IgD-negative memory B cell (primary cell): ENCODE data around the gene CD93. TPM values are rescaled to one million over a fixed set of nuclear protein-coding genes. Genes with fewer than 3 reads are reported as not detected.

Experiments used
- H3K27ac Mint-ChIP-seq, 3 donors: one replicate each; pipeline ENCODE4 v1.8.0; 2020 to 2022; ENCODE audit warnings: mild to moderate bottlenecking in 3 of 3, mixed read lengths in 3 of 3, moderate library complexity in 1 of 3
- H3K27me3 Mint-ChIP-seq: one replicate; pipeline ENCODE4 v1.8.0; 2021; ENCODE audit warnings: mixed read lengths
- H3K36me3 Mint-ChIP-seq: one replicate; pipeline ENCODE4 v1.8.0; 2020; ENCODE audit warnings: mild to moderate bottlenecking, mixed read lengths
- H3K4me1 Mint-ChIP-seq, 3 donors: one replicate each; pipeline ENCODE4 v1.8.0; 2020 to 2022; ENCODE audit warnings: mixed read lengths in 3 of 3, mild to moderate bottlenecking in 1 of 3
- H3K4me3 Mint-ChIP-seq, 4 donors: one replicate each; pipeline ENCODE4 v1.8.0; 2020 to 2022; ENCODE audit warnings: mild to moderate bottlenecking in 4 of 4, mixed read lengths in 4 of 4, moderate library complexity in 3 of 4
- H3K9me3 Mint-ChIP-seq, 3 donors: one replicate each; pipeline ENCODE4 v1.8.0; 2020 to 2021; ENCODE audit warnings: mixed read lengths in 3 of 3, mild to moderate bottlenecking in 1 of 3
- polyA plus RNA-seq: library from polyadenylated mRNA; unstranded; fragments of 300-500 nt; fragmentation: Illumina TruSeq; gene quantifications from one replicate; pipeline ENCODE4 v1.2.3, GENCODE V29; 2021

The CD93 gene, protein sequence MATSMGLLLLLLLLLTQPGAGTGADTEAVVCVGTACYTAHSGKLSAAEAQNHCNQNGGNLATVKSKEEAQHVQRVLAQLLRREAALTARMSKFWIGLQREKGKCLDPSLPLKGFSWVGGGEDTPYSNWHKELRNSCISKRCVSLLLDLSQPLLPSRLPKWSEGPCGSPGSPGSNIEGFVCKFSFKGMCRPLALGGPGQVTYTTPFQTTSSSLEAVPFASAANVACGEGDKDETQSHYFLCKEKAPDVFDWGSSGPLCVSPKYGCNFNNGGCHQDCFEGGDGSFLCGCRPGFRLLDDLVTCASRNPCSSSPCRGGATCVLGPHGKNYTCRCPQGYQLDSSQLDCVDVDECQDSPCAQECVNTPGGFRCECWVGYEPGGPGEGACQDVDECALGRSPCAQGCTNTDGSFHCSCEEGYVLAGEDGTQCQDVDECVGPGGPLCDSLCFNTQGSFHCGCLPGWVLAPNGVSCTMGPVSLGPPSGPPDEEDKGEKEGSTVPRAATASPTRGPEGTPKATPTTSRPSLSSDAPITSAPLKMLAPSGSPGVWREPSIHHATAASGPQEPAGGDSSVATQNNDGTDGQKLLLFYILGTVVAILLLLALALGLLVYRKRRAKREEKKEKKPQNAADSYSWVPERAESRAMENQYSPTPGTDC
- polyA plus RNA-seq, result not detected

DNA sequence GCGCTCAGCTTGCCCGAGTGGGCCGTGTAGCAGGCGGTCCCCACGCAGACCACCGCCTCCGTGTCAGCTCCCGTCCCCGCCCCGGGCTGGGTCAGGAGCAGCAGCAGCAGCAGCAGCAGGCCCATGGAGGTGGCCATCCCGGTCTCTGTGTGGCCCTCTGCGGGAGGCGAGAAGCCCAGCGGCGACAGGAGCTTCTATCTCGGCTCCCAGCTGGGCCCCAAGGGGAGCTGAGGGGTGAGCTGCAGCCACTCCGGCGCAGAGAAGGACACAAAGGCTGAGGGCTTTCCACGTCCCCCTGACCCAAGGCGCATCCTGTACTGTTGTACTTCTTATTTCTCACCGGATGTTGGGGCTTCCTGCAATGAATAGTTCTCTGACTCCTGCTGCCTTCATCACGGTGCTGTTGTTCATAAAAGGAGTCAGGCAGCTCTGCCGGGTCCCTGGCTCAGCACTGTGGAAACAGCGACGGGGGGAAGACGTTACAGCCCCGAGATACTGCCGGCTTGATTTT lies at the start of gene CD93:
Gene CD93 (minus strand): TSS at position 269 of the 511 bp plus-strand sequence. CDS start 132 bp downstream, at position 137.
- Mint-ChIP-seq H3K27me3 (peaks cover 11% of the 10 kb centered on the region), H3K9me3 (no peaks in the 10 kb centered on the region), H3K36me3 (no peaks in the 10 kb centered on the region), H3K4me3 (peak within 1 kb of the TSS in 1 of 4 donors; percentile 63), H3K4me1 (no peaks in the 10 kb centered on the region), H3K27ac (no peak within 1 kb of the TSS)

DNA sequence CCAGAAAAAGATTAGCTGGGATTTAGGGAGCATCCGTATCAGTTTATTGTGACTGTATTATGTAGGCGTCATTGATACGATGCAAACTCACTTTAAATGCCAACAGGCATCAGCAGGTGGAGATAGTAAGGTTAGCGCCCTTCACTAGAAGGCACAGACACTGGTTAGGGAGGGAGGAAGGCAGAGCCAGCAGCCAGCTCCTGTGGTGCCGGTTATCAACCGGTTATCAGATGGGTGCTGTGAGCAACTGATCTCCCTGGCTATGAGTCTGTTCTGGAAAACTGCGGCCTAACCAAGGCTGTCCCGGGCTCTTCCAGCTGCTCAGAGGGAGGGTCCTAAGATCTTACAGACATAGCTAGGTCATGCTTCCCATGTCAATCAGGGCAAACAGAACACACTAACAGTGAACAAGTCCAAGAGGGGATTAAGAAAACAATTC lies 47.5 kb upstream of the CD93 start:
- no peak overlapping the region for H3K27ac Mint-ChIP-seq
- H3K27me3 Mint-ChIP-seq, result peaks cover 3% of the 10 kb centered on the region
- no peaks in the 10 kb centered on the region for H3K9me3 Mint-ChIP-seq
- H3K36me3 Mint-ChIP-seq, result no peaks in the 10 kb centered on the region
- H3K4me3 Mint-ChIP-seq, result no peak overlapping the region
- no peaks in the 10 kb centered on the region for H3K4me1 Mint-ChIP-seq

DNA sequence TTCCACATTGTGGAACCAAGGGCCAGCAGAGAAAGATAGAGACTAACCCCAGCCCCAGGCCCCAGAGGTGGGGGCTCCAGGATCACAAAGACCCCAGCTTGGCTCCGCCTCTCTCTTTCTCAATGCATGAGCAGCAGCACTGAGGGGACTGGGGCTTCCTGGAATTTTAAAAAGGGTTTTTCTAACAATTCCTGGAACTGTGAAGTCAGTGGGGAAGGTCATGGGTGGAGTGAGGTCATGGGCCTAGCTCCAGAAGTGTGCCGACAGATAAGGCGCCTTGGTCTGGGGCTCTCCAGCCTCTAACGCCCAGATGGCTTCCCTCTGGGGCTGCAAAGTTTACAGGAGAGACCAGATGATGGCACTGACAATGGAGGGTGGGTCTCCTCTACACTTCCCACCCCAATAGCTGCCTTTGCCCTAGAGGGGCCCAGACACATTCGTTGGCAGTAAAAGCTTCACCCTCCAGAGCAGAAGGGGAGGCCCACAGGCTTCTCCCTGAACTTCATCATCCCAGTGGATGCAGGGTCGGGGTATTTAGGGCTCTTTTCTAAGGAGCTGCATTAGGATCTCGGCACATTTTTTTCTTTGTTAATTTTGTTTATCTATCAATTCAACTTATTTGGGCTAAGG lies 46.9 kb upstream of the CD93 start:
- no peaks in the 10 kb centered on the region for H3K9me3 Mint-ChIP-seq
- no peak overlapping the region for H3K27ac Mint-ChIP-seq
- H3K27me3 Mint-ChIP-seq, result peaks cover 3% of the 10 kb centered on the region
- no peaks in the 10 kb centered on the region for H3K4me1 Mint-ChIP-seq
- H3K4me3 Mint-ChIP-seq, result no peak overlapping the region
- no peaks in the 10 kb centered on the region for H3K36me3 Mint-ChIP-seq

DNA sequence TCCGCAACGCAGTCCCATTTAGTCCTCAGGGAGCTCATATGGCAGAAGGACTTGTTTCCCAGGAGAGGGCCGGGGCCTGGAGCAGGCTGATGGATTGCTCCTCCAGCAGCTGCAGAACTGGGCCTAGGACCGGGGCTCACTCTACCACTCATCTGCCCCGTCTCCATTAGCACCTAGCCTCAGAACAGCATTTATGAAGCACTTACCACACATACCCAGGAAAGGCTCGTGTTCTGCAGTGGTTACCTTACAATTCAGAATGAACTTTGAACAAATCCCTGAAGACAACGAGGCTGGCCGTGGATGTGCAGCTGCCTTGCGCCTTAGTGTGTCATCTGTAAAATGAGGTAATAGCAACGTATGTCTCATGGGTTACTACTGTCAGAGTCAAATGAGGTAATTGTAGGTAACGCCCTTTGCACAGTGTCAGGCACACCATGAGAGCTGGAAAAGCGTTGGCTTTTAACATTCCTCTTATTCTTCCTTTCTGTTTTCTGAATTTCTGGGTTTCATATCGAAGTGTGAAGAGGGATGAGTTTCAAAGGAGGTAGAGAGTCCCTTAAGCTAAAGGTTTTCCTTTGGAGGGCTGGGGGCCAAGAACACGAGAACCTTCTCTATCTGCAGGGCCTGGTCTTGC lies 46.3 kb upstream of the CD93 start:
- no peak overlapping the region for H3K27ac Mint-ChIP-seq
- no peaks in the 10 kb centered on the region for H3K9me3 Mint-ChIP-seq
- no peak overlapping the region for H3K4me3 Mint-ChIP-seq
- no peaks in the 10 kb centered on the region for H3K4me1 Mint-ChIP-seq
- H3K36me3 Mint-ChIP-seq, result no peaks in the 10 kb centered on the region
- peaks cover 3% of the 10 kb centered on the region for H3K27me3 Mint-ChIP-seq

DNA sequence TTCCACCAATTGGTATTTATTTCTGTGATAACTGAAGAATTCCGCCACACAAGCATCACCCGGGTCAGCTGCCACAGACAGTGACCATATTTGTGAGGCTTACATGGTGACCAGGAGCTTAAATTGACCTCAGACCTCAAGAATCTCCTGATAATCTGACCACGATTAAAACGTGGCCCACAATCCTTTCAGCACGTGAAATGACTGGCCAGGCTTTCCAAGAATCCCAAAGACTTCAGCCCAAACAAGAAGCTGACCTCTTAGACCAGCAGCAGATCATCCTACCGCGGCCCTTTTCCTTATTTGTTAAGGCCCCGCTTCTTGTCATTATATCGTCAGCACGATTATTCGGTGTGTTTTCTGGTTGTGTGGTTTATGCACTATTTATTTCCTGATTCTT lies 45.6 kb upstream of the CD93 start:
- H3K36me3 Mint-ChIP-seq, result no peaks in the 10 kb centered on the region

DNA sequence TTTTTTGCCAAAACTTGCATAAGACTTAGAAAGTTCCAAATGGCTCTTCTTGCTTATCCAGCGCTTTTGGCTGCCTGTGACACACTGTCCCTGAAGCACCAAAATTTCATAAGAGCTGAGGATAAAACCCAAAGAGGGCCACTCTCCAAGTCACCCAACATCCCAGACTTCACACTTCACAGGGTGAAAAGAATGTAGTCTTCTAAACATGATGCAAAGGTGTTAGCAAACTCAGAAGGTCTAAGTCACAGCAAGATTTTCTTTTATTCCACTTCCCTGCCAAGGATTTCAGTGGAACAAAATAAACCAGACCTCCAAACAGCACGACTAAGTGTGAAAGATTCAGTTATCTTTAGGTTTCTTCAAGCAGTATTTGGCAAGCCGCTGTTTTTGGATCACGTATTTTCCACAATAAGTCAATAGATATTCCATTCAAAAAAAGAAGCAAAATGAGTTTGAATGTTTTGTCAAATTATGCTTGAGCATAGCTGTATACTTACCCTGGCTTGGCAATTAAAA lies 44.6 kb upstream of the CD93 start:
- no peaks in the 10 kb centered on the region for H3K9me3 Mint-ChIP-seq
- H3K27ac Mint-ChIP-seq, result no peak overlapping the region
- H3K4me1 Mint-ChIP-seq, result no peaks in the 10 kb centered on the region
- no peak overlapping the region for H3K4me3 Mint-ChIP-seq
- no peaks in the 10 kb centered on the region for H3K36me3 Mint-ChIP-seq
- peaks cover 3% of the 10 kb centered on the region for H3K27me3 Mint-ChIP-seq

More for the DNA sequence above, 45.6 kb upstream of the CD93 start:
- H3K9me3 Mint-ChIP-seq, result no peaks in the 10 kb centered on the region
- H3K4me3 Mint-ChIP-seq, result no peak overlapping the region
- no peak overlapping the region for H3K27ac Mint-ChIP-seq
- H3K4me1 Mint-ChIP-seq, result no peaks in the 10 kb centered on the region
- peaks cover 3% of the 10 kb centered on the region for H3K27me3 Mint-ChIP-seq

DNA sequence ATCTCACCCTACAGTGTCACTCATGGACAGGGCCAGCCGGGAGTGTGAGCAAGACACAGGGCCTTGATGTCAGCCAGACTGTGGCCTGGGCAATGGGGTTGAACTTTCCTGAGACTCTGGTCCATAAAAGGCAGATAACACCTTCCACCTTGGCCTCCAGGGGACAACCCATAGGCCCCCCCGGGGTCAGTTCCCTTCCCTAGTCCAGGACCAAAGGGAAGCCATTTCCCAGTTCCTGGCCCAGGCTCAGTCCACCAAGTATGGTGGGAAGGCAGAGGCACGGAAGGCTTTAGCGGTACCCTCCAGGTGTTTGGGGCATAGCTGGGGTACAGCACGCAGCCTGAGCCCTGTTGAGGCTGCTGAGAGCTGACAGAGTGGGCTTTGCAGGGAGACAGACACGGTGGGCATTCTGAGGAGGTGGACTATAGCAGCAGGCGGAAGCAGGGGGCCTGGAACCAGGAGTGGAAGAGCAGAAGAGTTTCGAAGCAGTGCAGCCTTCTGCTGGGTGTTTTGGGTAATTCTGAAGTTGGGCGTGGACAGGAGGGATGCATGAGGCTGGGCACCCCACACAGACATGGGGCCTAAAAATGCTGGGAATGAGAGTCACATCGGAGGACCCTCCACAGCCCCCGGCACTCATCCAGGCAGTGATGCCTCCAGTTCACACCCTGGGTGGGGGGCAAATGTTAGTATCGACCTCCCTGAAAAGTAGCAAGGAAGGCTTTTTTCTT lies 43.9 kb upstream of the CD93 start:
- no peaks in the 10 kb centered on the region for H3K36me3 Mint-ChIP-seq
- peak overlapping the region in 1 of 4 donors; percentile 82 for H3K4me3 Mint-ChIP-seq
- H3K27me3 Mint-ChIP-seq, result peaks cover 5% of the 10 kb centered on the region
- H3K27ac Mint-ChIP-seq, result no peak overlapping the region
- no peaks in the 10 kb centered on the region for H3K4me1 Mint-ChIP-seq
- no peaks in the 10 kb centered on the region for H3K9me3 Mint-ChIP-seq

DNA sequence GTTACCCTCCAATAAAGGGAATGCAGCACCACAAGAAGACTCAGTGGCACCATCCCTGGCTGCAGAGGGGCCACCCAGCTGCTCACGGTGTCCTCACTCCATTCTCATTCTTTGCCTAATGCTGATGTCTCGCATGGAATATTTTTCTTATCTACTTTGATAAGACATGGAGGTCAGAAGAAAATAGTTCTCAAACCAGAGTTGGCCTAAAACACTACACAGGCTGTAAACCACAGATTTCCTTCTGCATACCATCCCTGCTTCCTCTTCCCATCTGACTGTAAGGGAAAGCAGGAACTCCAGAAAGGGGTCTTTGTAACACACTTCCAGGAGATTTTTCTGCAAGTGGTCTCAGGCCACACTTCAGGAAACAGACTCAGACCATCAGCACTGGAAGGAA lies 43.1 kb upstream of the CD93 start:
- H3K36me3 Mint-ChIP-seq, result no peaks in the 10 kb centered on the region
- H3K4me3 Mint-ChIP-seq, result no peak overlapping the region
- no peaks in the 10 kb centered on the region for H3K4me1 Mint-ChIP-seq
- no peaks in the 10 kb centered on the region for H3K9me3 Mint-ChIP-seq
- no peak overlapping the region for H3K27ac Mint-ChIP-seq
- H3K27me3 Mint-ChIP-seq, result peaks cover 5% of the 10 kb centered on the region

DNA sequence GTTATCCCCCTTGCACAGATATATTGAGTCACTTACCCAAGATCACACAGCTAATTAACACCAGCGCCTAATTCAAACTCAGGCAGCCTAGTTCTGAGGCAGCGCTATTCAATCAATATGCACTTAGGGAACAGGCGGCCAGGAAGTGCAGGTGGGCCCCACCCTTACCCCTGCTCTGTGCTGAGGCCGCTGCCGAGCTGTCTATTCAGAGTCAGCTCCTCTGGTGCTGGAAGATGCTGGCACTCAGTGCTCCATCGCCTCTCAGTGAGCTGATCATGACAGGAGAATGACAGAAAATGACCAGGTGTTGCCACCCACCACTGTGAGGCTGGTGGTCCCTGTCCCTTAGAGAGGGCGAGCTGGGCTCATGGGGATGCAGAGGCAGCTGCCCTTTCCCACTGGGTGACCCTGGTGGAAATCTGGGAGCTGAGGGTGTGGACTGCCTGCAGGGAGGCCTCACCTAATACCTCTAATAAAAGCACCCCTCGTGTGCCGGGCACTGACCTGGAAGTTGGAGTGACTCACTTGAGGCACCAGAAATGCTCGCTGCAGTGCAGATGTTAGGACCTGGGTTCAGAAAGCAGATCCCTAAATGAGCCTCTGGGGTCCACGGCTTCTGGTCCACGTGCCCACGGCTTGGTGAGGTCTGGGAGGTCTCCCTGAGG lies 42.5 kb upstream of the CD93 start:
- Mint-ChIP-seq H3K27ac (no peak overlapping the region), H3K4me1 (no peaks in the 10 kb centered on the region), H3K27me3 (peaks cover 5% of the 10 kb centered on the region), H3K9me3 (no peaks in the 10 kb centered on the region), H3K36me3 (no peaks in the 10 kb centered on the region), H3K4me3 (no peak overlapping the region)

DNA sequence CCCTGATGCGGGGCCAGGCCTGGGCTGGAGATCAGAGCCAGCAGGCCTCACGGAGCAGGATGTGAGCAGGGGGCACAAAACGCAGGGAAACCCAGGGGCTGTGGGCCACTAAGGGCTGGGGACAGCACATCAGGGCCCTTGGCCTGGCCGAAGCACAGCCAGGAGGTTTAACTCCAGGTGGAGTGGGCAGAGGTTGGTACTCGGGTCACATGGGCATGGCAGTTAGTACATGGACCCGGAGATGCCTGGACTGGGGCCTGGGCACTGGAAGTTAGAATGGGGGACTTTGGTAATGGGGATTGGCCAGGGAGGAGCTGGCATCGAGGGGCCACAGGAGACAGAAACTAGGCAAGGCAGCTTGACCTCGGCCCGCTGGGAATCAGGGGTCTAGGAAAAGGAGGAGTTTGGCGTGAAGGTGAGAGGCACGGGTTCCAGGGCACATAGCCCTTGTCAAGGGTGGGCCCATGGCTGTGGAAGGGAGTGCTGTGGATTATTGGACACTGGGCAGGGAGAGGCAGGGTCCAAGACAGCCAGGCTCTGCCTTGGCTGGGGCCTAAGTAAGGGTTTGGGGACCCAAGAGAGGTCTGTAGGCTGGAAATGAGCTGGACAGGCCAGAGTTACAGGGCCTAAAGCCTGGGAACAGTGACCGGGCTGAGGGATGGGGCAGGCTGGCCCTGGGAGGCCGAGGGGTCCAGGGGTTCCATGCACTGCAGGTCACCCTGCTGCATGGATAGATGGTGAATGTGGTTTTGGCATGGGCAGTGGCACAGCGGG lies 41.6 kb upstream of the CD93 start:
- Mint-ChIP-seq H3K4me1 (no peaks in the 10 kb centered on the region), H3K4me3 (no peak overlapping the region), H3K27me3 (peaks cover 5% of the 10 kb centered on the region), H3K9me3 (no peaks in the 10 kb centered on the region), H3K36me3 (no peaks in the 10 kb centered on the region), H3K27ac (no peak overlapping the region)

DNA sequence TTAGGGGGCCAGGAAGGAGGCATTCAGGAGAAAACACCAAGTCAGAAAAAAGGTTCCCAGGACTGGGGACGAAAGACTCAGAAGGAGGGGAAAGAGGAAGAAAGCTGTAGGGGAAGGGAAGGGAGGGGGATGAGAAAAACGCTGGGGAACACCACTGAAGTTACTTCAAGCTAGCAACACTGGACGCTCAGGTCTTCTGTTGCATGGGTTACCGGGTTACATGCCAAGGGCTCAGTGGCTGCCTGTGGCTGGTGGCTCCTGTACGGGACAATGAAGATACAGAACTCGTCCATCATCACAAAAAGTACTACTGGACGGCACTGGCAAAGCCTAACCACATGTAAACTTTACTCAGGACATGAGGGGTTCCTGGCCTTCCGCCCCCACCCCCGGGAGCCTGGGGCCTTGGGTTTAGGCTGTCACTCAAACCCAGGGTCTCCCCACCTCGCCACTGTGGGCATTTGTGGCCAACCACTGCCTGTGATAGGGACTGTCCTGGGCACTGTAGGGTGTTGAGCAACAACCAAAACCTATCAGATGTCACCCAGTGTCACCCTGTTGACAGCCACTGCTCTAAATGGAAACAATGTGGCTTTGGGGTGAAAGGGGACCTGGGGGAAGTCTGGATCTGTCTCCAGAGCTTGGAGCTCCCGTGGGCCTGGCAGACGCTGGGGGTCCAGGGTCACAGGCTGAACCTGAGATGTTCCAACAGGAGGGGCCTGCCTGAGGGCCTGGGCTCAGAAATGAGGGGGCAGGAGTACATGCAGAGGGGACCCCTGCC lies 40.3 kb upstream of the CD93 start:
- no peak overlapping the region for H3K4me3 Mint-ChIP-seq
- H3K27ac Mint-ChIP-seq, result peak overlapping the region in 1 of 3 donors; percentile 39
- no peaks in the 10 kb centered on the region for H3K9me3 Mint-ChIP-seq
- H3K36me3 Mint-ChIP-seq, result no peaks in the 10 kb centered on the region
- H3K27me3 Mint-ChIP-seq, result peaks cover 4% of the 10 kb centered on the region
- no peaks in the 10 kb centered on the region for H3K4me1 Mint-ChIP-seq

DNA sequence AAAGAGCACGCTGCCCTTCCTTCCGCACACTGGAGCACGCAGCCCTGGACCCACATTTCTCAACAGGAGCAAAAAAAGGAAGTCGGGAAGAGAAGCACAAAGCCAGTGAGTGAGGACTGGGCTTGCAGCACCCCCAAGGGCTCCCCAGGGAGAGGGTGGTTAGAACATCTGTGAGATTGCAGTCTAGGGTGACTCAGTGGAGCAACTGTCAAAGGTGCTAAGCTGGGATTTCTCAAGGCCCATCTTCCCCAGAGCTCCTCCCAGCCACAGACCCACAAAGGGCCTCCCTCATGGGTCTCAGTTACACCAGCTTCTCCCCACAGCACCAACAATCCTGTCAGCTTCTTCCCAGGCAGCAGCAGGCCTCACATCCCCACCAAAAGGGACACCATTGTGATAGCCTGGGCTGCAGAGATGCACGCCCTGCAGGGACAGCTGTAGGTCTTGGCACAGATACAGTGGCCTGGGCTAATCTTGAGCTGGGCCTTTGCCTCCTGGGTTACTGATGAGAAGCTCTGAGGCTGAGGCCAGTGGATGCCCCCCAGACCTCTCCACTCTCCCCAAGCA lies 39.6 kb upstream of the CD93 start:
- H3K4me3 Mint-ChIP-seq, result no peak overlapping the region

More for the DNA sequence above, 39.6 kb upstream of the CD93 start:
- Mint-ChIP-seq H3K4me1 (no peaks in the 10 kb centered on the region), H3K27me3 (peaks cover 5% of the 10 kb centered on the region), H3K27ac (no peak overlapping the region), H3K9me3 (no peaks in the 10 kb centered on the region), H3K36me3 (no peaks in the 10 kb centered on the region)
